COR-L47 (cell line): ENCODE data around the gene ZNF215.
"Not testable (repeated sequence)": the region's sequence is repeated elsewhere in the genome, so short reads cannot be mapped to it uniquely, and the experiment has no call there.

Source experiments
- DNase-seq: peaks from one replicate; lab custom pipeline; 2025; lab: John Stamatoyannopoulos, UW

ZNF215 gene

DNA sequence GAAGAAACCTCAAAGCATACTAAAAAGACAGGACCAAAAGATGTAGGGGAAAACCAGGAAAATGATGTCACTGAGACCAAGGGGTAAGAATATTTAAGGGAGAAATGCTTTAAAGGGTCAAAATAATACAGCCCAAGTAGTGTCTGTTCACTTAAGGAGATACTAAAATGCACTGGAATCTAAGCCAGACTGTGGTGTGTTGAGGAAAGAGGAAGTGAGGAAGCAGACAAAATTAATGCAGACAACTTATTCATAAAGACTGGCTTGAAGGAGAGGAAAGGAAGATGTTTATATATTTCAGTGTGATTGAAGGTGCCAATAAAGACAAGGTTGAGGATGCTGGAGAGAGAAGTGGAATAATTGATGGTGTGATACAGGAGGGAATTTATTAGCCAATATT, 15.7 kb downstream of the ZNF215 start:
- DNase-seq = no peak

DNA sequence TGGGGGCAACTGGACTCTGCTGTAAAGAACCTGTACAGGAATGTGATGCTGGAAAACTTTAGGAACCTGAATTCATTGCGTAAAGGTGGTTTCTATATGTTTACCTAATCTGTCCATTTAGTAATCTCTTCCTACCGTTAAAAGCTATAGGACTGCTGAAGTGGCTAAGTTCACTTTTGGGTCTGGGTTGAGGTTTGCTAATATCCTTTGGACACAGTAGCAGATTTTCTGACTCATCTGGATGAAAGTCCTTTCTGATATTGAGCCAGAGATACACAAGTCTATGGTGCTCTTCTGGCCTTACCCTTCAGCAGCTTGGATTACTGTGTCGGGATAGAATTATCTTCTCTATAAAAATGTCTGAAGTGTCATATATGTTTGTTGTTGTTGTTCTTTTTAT, 16.9 kb downstream of the ZNF215 start:
- no peak for DNase-seq

DNA sequence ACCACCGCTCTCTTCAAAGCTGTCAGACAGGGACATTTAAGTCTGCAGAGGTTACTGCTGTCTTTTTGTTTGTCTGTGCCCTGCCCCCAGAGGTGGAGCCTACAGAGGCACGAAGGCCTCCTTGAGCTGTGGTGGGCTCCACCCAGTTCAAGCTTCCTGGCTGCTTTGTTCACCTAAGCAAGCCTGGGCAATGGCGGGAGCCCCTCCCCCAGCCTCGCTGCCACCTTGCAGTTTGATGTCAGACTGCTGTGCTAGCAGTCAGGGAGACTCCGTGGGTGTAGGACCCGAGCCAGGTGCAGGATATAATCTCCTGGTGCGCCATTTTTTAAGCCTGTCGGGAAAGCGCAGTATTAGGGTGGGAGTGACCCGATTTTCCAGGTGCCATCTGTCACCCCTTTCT, 28.0 kb downstream of the ZNF215 start:
- DNase-seq = not testable (repeated sequence)

DNA sequence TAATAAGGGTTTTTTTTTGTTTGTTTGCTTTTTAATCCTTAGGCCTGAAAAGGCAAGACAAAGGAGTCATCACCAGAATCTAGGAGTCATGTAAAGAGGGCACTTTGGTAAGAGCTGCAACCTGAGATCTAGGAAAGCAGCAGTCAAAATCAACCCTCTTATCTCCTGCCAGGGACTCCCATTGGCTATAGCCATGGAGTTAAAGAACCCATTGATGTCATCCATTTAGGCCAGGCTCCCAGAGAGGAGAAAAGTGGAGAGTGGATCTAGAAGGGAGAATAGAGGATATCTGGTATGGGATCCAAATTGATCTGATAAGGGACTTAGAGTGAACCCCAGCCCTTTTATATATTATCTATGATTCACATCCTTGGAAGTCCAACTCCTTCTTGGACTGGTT, 35.9 kb downstream of the ZNF215 start:
- DNase-seq = no peak

DNA sequence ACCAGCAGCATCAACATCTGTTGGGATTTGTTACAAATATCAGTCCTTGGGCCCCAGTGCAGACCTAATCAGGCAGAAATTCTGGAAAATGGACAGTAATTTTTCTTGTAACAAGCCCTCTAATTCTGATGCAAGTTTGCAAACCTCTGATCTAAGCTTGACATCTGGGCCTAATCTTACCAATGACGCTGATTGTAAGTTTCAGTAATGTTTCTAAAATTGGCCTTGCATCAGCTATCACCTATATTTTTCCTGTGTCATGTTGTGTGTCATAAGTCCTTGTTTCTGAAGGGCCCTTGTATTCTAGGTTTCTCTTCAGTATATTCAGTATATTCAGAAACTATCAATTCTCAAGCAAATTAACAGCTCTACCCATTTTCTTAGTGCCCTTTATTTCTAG, 36.4 kb downstream of the ZNF215 start:
- DNase-seq = no peak

DNA sequence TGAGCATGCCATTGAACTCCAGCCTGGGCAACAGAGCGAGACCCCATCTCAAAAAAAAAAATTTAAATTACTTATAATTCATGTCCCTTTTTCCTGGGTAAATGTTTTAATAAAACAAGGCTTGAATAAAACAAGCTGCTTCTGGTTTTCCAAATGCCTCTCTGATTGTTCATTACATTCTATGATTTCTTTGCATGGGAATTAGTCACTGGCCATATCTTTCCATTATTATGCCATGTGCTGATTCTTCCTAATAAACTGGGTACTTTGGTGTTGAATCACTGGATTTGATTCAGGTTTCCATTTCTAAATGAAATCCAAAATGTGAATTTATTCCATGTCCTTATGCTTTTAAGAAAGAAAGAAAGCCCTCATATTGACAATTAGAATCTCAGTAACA, 42.6 kb downstream of the ZNF215 start:
- no peak for DNase-seq

DNA sequence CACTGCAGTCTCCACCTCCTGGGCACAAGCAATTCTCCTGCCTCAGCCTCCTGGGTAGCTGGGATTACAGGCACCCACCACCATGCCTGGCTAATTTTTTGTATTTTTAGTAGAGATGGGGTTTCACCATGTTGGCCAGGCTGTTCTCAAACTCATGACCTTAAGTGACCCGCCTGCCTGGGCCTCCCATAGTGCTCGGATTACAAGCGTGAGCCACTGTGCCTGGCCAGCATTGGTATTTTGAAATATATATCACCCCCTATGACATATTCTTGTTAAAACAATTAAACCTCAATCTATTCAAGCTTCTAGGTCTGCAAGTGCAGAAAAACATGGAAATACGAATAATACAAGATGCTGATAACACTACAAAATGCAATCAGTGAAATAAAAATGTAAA, 43.6 kb downstream of the ZNF215 start:
- not testable (repeated sequence) for DNase-seq

DNA sequence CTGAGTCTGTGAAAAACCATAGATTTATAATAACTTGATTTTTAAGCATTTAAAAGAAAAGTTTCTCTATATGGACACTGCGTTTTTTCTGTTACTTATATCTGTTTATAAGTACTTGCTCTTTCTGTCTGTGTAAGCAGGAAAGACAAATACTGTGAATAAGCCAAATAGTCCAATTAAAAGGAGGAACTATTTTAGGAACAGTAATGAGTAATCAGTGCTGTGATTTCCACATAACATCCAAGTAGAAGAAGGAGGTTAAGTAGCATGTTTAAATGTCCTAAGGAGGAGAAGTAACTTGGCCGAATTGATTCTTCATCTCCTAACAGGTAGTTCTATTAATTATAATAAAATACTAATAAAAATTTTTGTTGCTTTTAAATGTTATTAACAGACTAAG, 53.1 kb downstream of the ZNF215 start:
- no peak for DNase-seq

DNA sequence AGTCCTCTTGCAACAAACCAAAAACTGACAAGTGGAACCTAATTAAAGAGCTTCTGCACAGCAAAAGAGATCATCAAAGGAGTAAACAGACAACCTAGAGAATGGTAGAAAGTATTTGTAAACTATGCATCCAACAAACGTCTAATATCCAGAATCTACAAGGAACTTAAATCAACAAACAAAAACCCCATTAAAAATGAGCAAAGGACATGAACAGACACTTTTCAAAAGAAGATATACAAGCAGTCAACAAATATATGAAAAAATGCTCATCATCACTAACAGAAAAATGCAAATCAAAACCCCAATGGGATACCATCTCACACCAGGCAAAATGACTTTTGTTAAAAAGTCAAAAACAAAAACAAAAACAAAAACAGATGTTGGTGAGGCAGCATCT, 60.3 kb downstream of the ZNF215 start:
- DNase-seq = no peak

DNA sequence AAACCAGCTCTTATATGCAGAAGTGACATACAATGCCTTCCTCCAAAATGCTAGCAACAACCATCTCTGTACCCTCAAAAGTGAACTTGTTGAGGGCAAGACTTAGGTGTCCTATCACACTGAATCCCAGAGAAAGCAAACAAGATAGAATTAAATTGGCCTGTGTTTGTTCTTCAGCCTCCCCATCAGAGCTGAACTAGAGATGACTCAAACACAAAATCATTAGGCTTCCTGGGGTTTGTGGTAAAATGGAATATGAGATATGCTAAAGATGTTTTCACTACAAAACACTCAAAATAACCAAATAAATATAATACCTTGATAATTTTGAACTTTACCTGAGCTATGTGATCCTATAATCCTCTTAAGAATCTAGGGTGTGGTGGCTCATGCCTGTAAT, 62.3 kb downstream of the ZNF215 start:
- DNase-seq = no peak

GRCh38 chr11:6991227-6991626, 65.0 kb downstream of the ZNF215 start:
- DNase-seq = no peak

- no peak for DNase-seq
Measured at GRCh38 chr11:6992026-6992425, 65.8 kb downstream of the ZNF215 start.

GRCh38 chr11:6992457-6993417, 66.5 kb downstream of the ZNF215 start:
- no peak for DNase-seq

GRCh38 chr11:6995703-6996102, 69.5 kb downstream of the ZNF215 start:
- DNase-seq = no peak

- DNase-seq = no peak
Measured at GRCh38 chr11:7004482-7004881, 78.3 kb downstream of the ZNF215 start.
